Muscle of arm (tissue), 12 donors: ENCODE results near the gene PTGES2. TPM values are rescaled to one million over a fixed set of nuclear protein-coding genes. Genes with fewer than 3 reads are reported as not detected.
"Not testable (repeated sequence)": the region's sequence is repeated elsewhere in the genome, so short reads cannot be mapped to it uniquely, and the experiment has no call there.

Experiments used
- DNase-seq: peaks from one replicate; pipeline ENCODE4 v3.0.0-alpha.2; 2013
- polyA plus RNA-seq, 12 donors: library from polyadenylated mRNA; unstranded; fragments of 120-200 nt; gene quantifications; one replicate each; pipeline ENCODE4 v1.2.1, GENCODE V29; 2013; ENCODE audit not compliant: insufficient read length in 12 of 12

Gene PTGES2
- polyA plus RNA-seq, 12 donors, result 24.4 to 37.2 (median 33.4) TPM; not detected in 1

DNA sequence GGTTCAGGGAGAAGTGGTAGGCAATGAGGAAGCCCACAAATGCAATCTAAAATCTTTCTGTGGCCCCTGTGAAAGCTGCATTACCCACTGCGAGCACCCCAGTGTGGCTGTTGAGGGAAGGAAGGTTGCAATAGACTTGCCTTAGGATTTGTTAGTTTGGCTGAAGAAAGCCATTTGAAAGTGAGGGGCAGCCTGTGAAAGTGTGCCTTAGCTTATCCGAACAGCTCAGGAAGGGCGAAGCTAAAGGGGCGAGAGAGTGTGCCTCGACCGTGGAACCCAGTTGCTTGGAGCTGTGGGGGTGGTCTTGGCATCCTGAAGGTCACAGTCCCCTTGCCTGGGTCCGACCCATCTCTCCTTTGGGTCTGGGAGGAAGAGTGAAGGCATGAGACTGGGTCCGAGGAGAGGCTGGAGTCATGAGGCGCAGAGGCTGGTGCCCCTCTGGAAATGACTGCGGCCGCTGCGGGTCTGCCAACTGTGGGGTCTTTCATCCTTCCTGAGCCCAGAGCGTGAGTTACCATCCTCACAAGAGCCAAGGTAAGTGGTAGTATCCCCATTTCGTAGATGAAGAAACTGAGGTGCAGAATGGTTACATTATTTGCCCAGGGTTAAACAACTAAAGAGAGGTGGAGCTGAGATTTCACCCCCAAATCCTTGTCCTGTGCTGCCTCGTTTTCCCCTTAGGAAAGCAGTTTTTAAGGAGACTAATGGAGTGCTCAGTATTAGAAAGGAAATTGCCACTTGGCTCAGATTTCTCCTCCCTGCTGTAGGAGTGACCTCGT lies 35.1 kb downstream of the PTGES2 start:
- no peak for DNase-seq

DNA sequence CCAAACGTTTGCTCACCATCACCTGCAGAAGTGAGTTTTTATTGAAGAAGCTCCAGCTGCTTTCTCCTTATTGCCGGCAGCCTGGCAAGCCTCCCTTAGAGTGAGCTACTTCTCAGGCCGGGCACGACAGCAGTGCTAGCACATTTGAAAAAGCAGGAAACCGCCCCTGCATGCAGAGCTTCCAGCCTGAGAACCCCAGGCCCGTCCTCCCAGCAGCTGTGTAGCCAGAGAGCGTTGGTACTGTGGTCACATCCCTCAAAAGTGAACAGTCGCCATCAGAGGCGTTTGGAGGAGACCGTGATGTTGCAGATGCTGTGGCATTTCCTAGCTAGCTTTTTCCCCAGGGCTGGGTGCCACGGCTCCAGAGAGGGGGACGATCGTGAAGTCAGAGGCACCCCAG lies 36.0 kb downstream of the PTGES2 start:
- DNase-seq, result no peak

DNA sequence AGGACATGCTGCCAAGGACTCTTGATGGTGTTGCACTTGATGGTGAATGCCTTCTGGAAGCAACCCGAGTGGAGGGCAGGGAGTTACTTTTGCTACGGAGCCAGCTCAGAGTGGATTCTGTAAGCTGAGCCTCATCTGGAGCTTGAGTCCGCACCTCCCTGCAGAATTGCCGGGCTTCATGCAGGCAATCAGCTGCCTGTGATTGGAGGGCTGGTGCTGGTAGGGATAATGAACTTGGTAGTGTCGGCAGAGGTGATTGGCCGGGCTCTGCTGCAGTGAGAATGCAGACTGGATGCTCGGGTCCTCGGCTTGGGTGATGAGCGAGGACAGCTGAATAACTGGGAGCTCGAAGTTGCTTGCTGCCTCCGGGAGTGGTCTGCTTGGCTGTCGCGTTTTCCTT lies 36.4 kb downstream of the PTGES2 start:
- peak; percentile 92 for DNase-seq

DNA sequence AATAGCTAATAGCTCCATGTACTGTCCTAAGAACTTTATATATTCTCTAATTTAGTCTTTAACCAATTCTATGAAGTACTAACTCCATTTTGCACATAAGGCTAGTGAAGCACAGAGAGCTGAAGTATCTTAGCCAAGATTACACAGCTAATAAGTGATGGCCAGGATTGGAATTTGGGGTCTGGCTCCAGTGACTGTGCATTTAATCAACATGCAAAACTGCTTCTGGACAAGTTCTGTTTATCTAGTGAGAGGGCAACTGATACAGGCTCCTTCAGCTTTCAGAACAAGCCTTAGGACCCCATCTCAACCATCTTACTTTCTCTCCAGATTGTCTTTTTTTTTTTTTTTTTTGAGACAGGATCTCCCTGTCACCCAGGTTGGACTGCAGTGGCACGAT lies 38.2 kb downstream of the PTGES2 start:
- no peak for DNase-seq

DNA sequence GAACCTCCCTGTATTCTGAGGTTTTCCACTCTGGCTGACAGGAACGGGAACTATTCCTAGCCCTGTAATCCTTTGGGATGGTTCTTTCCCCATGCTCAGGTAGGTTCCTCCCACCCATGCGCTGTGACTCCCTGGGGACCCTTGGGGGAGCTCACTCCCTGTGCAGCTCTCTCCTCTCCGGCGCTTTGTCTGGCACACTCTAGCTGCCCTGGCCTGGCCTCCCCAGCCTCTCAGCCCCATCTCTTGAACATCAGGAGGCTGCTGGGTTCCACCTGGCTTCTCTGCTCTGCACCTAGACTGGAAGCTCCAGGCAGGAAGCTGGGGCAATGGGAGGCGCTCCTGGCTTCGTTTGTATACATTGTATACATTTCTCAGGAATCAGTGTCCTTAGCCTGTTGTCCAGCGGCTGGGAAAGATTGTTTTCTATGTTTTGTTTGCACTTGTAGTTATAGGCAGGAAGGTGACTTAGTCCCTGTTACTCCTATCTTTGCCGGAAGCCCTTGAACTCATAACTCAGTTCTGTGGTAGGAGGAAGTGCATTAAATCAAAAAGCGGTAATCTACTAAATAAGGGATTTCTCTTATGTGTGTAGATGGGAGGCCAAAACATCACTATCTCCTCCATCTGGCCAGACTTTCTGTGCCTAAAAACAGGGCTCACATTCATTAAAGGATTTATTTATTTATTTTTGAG lies 39.1 kb downstream of the PTGES2 start:
- DNase-seq, result no peak

DNA sequence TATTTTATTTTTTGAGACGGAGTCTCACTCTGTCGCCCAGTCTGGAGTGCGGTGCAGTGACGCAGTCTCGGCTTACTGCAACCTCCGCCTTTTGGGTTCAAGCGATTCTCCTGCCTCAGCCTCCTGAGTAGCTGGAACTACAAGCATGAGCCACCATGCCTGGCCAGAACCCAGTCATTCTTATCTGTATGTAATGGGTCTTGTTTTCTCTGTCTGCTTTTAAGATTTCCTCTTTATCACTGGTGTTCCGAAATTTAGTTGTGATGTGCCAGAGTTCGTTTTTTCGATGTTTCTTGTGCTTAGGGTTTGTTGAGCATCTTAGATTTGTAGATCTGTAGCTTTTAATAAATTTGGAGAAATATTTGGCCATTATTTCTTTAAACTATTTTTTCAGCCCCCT lies 40.3 kb downstream of the PTGES2 start:
- DNase-seq, result no peak

DNA sequence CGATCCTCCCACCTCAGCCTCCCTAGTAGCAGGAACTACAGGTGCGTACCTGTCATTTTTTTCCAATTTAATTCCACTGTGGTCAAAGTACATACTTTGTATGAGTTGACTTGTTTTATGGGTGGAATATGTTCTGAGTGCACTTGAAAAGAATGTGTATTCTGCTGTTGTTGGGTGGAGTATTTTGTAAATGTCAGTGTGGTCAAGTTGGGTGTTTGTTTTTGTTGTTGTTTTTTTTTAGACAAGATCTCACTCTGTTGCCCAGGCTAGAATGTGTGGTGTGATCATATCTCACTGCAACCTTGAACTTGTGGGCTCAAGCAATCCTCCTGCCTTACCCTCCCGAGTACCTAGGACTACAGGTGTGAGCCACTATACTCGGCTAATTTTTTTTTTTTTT lies 41.6 kb downstream of the PTGES2 start:
- DNase-seq, result no peak

DNA sequence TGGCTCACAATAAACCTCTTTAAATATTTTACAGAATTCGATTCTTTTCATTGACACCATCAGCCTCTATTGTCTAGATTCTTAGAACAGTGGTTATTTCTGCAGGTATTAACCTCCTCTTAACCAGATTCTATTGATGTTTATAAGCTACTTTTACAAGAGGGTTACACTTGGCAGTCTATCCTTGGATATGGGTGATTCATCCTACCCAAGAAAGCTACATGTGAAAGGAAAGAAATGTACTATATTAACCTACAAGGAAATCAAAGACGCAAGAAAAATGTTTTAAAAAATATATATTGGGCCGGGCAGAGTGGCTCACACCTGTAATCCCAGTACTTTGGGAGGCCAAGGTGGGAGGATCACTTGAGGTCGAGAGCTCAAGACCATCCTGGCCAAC lies 42.8 kb downstream of the PTGES2 start:
- DNase-seq, result no peak

DNA sequence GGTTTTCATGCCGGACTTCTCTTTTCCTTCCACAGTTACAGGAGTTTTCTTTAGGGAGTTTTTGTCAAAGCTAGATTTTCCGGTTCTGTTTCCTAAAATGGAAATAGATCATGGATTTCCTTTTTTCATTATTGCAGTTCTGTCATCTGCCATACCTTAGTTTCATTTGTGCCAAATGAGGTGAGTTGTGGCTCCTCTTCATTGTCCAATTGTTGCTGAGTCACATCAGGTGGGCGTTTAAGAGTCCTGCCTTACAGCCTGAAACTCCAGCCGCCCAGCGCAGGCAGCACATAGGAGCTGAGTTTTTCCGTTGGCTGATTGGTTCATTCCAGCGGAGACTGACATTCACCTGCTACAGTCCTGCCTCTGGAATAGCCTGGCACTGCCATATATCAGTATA lies 45.4 kb downstream of the PTGES2 start:
- no peak for DNase-seq

DNA sequence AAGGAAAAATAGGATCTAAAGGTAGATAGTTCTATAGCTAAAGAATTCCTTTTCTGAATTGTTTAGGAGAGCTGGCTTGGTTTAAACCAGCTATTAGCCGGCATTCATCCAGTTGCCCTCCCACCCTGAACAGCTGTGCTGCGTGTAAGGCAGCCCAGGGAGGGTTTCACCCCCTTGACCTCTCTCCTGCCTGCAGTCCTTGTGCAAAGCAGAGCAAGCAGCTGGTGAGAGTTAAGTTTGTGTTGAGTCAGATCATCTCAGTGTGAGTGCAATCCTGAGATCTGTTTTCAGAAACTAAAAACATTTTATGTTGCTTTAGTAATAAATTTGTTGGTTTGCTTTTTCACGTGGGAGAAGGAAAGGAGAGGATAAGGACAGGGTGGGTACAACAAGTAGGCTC lies 46.5 kb downstream of the PTGES2 start:
- DNase-seq, result no peak

DNA sequence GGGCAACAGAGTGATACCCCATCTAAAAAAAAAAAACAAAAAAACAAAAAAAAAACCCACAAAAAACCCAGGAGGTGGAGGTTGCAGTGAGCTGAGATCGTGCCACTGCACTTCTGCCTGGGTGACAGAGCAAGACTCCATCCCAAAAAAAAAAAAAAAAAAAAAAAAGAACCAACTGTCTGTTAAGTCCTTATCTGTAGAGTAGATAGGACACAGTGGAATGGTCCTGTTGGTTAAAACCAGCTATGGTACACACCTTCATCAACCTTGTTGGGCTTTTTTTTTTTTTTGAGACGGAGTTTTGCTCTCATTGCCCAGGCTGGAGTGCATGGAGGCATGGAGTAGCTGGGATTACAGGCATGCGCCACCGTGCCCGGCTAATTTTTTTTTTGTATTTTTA lies 47.3 kb downstream of the PTGES2 start:
- DNase-seq, result no peak

DNA sequence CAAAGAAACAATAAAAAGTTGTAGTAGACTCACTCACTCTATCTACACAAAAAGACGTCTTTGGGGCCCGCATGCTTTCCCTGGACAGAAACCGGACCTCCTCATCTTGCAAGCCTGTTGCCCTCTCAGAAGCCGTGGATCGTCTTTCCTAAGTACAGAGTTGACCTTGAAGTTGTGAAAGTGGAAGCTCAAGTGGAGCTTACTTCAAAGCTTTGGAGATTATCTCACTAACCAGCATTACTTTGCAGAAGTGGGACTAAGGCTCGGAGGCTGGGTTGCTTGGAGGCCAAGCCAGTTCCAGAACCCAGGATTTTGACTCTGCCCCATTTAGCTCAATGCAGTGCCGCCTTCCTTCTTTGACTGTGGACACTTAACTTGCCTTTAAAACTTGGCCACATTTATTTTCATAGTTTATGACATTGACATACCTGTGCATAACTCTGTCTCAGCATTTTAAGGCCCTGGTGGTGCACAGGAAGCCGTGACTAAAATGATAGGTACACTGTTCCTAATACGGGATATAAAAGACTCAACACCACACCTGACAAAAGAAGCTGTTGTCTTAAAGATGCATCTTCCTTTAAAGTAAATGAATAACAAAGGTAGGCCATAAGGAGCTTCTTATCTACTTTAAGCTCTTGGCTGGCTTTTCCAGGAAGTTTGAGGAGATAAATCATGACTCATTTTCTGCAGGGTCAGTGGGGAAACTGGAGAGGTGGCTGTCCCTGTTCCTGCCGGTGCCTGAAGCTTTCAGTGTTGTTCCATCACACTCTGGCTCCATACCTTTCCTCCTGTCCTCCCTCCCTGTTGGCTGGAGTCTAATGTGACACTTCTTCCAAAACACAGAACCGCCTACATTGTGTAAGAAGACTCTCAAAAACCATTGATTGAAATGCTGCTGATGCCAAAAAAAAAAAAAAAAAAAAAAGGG lies 48.8 kb downstream of the PTGES2 start:
- no peak for DNase-seq

DNA sequence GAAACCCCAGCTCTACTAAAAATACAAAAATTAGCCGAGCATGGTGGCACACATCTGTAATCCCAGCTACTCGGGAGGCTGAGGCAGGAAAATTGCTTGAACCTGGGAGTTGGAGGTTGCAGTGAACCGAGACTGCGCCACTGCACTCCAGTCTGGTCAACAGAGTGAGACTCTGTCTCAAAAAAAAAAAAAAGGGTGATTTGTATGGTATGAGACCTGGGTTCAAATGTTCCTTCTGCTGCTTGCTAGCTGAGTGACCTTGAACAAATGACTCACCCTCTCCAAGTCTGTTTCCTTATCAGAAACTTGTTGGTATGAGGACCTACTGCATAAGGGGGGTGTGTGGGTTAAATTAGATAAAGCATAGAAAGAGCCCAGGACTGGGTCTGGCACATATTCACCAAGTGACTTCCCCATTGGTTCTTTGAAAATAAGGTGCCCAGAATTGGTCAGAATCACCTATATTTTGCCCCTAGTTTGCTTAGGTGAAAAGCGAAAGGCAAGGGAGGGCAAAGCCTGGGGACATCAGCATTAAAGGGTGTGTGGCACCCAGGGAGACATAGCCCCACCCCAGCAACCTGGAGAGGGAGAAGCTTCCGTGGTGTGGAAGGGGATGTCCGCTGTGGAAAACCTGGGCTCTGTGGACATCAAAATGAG lies 49.6 kb downstream of the PTGES2 start:
- no peak for DNase-seq

DNA sequence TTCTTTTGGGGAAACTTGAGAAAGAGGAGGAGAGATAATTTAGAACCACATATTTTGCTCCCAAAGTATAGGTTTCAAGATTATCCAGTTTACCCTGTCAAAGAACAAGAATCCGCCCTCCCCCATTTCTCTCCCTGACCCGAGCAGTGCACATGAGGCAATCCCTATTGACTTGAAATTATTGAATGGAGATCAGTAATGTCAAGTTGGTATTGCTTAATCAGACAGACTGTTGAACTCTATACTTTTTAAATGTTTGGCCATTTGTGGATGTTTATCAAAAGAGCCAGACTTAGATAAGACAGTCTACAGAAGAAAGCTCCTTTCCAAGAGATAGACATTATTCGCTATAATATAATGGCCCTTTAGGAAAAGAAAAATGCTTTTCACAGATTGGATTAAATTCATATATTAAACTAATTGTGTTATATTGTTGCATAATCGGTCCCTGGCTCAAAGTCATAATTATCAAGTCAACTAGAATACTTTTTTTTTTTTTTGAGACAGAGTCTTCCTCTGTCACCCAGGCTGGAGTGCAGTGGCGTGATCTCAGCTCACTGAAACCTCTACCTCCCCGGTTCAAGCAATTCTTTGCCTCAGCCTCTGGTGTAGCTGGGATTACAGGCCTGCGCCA lies 54.2 kb downstream of the PTGES2 start:
- DNase-seq, result no peak

DNA sequence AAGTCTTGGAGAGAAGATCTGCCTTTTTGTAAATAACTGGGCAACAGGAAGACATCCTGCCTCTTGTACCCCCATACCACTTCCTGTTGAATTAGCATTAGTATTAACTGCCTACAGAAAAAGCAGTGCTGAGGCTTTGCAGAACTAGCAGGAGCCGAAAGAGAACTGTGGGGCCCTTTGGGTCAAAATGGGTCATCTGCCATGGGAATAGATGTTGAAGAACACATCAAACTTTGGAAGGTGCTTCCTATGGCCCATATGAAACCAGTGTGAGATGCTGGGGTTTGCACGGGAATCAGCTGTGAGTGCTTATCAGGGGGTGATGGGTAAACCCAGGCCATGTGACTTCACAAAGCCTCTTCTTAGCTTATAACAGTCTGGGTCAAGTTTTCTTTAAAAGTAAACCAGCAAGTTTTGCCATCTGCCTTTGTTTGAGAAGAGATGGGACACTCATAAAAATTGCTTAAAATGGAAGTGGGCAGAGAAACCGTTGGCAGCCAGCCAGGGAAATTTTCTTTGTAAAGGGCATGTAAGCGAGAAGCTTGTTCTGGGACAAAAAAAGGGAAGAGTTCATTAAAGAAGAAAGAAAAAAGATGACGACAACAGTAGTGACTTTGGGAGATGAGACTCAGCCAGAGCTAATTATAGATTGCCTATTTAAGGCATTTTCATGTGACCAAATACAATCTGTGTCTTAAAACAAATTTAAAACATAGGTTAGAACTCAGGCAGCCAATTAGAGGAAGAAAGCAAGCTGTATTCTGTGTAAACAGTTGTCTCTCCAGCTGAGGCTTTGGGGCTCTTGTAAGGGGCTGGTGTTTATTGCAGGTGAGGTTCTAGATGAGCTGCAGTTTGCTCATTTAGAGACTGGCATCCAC lies 55.1 kb downstream of the PTGES2 start:
- peak; percentile 71 for DNase-seq

DNA sequence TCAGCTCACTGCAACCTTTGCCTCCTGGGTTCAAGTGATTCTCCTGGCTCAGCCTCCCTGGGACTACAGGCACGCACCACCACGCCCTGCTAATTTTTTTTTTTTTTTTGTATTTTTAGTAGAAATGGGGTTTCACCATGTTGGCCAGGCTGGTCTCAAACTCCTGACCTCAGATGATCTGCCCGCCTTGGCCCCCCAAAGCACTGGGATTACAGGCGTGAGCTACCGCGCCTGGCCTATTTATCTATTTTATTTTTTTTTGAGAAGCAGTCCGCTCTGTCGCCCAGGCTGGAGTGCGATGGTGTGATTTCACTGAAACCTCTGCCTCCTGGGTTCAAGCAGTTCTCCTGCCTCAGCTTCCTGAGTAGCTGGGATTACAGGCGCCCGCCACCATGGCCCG lies 56.1 kb downstream of the PTGES2 start:
- not testable (repeated sequence) for DNase-seq

DNA sequence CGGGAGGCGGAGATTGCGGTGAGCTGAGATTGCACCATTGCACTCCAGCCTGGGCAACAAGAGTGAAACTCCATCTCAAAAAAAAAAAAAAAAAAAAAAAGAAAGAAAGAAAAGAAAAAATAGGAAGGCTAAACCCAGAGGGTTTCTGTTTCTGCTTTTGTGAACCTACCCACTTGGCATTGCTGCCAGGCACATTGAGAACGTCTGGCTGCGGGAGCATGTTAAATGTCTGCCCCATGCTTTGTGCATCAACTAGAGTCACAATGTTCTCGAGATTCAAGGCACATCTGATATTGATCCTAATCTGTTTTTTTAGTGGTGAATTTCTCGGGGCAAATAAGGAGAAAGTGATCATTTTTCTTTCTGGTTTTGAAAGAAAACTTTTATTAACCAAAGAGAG lies 56.7 kb downstream of the PTGES2 start:
- DNase-seq, result no peak
